HG03558 (cell line): Measurements from ENCODE around the gene ATG2A.

Source experiments
- ATAC-seq: cut with Tn5 transposase; IDR thresholded peaks from one replicate; pipeline ENCODE4 v1.9.1; 2021; ENCODE audit warnings: moderate number of reproducible peaks; ENCODE audit not compliant: unreplicated experiment; ENCODE audit errors: extremely low read depth

Gene ATG2A

GRCh38 chr11:64874308-64875240 lies 42.4 kb downstream of the ATG2A start:
- no peak for ATAC-seq

- ATAC-seq: no peak
Measured at GRCh38 chr11:64872790-64873488, 44.1 kb downstream of the ATG2A start.

GRCh38 chr11:64871492-64871891 lies 45.5 kb downstream of the ATG2A start:
- no peak for ATAC-seq

GRCh38 chr11:64870893-64871466 lies 46.0 kb downstream of the ATG2A start:
- no peak for ATAC-seq

GRCh38 chr11:64870176-64870892 lies 46.7 kb downstream of the ATG2A start:
- no peak for ATAC-seq

- ATAC-seq: no peak
Measured at GRCh38 chr11:64869571-64870175, 47.3 kb downstream of the ATG2A start.

GRCh38 chr11:64868904-64869570 lies 48.0 kb downstream of the ATG2A start:
- ATAC-seq: no peak

GRCh38 chr11:64867748-64868462 lies 49.1 kb downstream of the ATG2A start:
- ATAC-seq: no peak

- no peak for ATAC-seq
Measured at GRCh38 chr11:64866173-64866491, 50.9 kb downstream of the ATG2A start.

GRCh38 chr11:64865286-64866172 lies 51.5 kb downstream of the ATG2A start:
- no peak for ATAC-seq

- ATAC-seq: no peak
Measured at GRCh38 chr11:64864473-64865285, 52.3 kb downstream of the ATG2A start.

- no peak for ATAC-seq
Measured at GRCh38 chr11:64864135-64864472, 52.9 kb downstream of the ATG2A start.

GRCh38 chr11:64863391-64864060 lies 53.5 kb downstream of the ATG2A start:
- ATAC-seq: no peak

GRCh38 chr11:64862987-64863390 lies 54.0 kb downstream of the ATG2A start:
- ATAC-seq: no peak

- no peak for ATAC-seq
Measured at GRCh38 chr11:64861227-64861975, 55.6 kb downstream of the ATG2A start.
